ENCODE measurements around the gene JAZF1.

Gene JAZF1

DNA sequence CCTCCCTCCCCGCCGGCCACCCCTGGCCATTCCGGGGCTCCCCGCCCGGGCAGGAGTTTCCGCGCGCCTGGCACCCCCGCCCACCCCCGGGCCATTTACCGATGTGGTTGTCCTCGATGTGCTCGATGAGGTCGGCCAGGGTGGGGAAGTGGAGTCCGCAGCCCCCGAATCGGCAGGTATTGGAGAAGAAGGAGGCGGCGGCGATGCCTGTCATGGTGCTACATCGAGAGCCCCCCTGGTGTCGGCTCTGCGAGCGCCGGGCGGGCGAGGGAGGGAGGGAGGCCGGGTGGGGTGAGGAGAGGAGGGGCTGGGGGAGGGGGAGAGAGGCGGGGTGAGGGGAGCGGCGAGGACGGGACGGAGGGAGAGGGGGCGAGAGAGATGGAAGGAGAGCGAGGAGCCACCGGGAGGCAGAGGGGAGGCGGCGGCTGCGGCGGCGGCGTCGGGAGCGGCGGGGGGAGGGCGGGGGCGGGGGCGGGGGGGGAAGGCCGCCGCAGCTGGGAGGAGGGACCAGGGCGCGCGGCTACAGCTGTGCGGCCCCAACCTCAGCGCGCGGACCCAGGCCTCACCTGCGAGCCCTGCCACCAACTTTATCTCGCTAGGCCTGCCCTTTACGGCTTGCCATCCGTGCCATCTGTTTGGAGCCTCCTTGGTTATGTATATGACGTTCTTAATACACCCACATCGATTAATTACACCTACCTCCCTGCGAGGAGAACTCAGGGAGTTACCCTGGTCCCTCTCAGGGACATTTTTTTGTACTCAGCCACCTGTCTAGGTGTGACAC lies at the start of gene JAZF1:
TSS of gene JAZF1 (minus strand) at position 432 of the 784 bp plus-strand sequence.
- peak; percentile 8 to 24 for DNase-seq (ENCODE audit: low read depth in 2 of 2)

DNA sequence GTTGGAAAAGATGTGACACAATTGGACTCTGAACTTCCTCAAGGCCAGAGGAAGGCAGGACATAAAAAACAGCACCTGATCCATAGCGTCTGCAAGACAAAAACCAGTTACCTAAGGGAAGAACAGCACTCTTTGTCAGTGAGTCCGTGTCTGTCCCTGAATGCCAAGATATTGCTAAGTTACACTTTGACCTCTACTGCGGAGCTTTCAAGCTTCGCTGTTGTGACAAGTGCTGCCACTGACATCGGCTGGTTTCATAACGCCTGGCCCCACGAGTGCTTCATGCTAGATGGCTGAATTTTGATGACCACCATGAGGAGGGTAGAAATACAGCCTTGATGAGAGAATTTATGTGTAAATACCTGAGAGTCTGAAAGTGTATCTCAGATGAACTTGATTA lies 49.7 kb upstream of the JAZF1 start:
- no peak for DNase-seq (ENCODE audit: low read depth in 2 of 2)

DNA sequence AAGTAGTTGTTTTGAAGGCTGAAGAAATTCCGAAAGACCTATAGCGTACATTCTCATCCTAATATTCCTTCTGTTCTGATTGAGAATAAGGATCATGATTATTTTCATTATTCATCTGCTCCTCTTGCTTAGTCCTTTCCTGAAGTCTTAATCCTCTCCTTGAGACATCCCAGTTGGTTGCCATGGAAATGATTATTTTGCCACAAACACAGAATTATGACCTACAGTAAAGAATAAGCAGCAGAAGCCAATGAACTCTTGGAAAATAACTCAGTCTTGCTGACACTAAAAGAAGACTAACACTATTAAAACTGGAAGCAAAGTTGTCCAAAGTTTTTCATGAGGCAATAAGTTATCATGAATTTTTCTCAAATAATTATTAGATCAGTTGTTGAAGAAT lies 47.8 kb upstream of the JAZF1 start:
- DNase-seq (ENCODE audit: low read depth in 2 of 2): no peak

DNA sequence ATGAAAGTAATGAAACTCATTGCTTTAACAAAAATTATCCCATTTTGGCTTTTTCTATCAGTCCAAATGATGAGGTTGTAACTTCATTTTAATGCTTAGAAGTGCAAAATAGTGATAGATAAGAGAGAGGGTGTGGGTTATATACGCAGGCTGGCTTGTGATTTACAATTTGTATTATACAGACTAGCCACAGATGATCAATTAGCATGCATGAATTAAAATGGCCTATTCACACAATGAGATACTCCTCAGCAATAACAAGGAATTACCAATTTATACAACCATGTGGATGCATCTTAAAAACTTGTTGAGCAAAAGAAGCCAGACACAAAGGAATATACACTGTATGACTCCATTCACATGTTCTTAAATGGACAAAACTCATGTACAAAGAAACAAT lies 45.4 kb upstream of the JAZF1 start:
- no peak for DNase-seq (ENCODE audit: low read depth in 2 of 2)

DNA sequence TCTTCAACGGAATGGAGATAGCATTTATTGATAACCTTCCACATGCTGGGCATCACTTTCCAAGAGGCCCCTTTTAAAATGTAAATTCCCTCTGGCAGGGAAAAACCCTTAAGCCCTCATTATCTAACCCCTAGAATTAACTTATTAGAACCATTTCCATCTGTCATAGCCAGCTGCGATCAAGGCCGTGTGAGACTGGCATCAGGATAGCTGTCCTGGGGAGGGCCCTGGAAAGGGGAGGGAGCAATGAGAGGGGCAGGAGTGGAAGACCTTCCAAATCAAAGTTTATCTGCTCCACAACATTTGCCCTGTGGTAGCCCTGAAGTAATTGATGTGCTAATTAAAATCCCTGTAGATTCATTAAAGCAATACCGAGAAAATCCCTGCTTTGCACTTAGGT lies 45.0 kb upstream of the JAZF1 start:
- no peak for DNase-seq (ENCODE audit: low read depth in 2 of 2)

DNA sequence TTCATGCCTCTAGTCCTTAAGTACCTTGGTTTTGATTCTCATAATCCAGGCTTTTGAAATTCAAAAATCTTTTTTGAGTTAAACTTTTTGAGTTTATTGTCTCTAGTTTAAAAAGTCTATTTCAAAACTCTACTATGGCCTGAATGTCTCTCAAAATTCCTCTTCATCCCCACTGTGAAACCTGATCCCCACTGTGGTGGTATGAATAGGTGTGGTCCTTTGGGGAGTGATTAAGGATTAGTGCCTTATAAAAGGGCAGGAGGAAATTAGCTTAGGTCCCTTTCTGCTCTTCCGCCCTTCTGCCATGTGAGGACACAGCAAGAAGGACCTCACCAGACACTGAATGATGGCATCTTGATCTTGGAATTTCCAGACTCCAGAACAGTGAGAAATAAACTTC lies 44.1 kb upstream of the JAZF1 start:
- DNase-seq (ENCODE audit: low read depth in 2 of 2): no peak

DNA sequence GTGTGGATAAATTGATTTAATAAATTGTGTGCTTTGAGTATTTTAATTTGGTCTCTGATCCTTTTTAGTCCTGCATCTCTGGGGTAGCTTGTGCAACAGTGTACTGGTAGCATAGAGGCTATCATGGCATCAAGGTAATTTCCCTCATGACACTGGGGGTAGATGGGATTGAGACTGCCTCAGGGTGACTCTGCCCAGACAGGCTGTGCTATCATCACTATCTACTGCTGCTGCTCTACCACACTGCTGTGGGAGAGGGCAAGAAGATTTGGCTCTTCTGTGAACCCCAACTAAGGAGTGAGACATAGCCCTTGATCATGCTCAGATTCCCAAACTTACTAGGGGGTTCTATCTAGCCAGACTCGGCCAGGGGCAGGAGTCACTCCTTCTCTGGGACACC lies 43.6 kb upstream of the JAZF1 start:
- DNase-seq (ENCODE audit: low read depth in 2 of 2): no peak

DNA sequence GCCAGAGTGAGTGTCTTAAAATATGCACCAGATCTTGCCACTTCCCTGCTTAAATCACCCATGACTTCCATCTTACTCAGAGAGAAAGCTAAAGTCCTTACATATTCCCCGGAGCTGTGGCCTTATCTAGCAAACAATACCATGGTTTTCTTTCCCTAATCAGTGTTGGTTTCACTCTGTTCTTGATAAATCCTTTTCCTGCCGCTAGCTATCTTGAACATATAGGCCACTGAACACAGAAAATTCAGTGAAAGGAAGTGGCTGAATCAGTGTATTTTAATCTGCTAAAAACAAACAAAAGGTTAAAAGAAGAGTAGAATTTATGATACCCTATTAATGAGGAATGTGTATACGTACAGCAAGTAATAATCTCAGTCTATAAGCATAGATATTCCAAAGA lies 42.0 kb upstream of the JAZF1 start:
- no peak for DNase-seq (ENCODE audit: low read depth in 2 of 2)

DNA sequence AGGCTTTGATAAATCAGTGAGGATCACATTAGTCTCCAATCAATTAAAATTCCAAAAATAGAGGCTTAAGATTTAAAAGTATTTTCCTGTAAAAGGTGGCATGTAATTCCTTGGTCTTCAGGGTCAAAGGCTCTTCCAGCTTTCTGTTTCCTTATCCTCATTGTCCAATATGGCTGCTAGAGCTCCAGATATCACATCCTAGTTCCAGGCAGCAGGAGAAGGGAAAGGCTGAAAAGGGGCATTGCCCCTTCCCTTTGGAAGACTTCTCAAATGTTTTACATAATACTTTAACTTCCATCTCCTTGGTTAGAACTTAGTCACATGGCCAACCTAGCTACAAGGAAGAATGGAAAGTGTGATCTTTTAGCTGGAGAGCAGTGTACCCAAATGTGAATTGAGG lies 39.2 kb upstream of the JAZF1 start:
- no peak for DNase-seq (ENCODE audit: low read depth in 2 of 2)

DNA sequence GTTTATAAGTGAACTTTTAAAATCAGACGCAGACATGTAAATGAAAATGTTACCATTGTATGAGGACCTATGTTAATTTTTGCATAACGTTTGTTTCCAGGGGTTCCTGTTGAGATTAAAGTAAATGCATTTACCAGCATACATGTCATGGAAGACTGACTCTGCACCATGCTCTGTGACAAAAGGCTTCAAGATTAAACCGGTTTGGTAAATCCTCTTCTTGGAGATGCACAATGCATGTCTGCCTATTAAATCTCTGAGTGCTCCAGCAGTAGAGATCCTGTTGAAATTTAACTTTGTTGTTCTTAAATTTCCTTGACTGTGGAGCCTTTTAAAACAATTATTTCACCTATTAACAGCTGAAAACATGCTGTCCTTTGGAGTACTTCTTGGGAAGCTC lies 36.5 kb upstream of the JAZF1 start:
- no peak for DNase-seq (ENCODE audit: low read depth in 2 of 2)

DNA sequence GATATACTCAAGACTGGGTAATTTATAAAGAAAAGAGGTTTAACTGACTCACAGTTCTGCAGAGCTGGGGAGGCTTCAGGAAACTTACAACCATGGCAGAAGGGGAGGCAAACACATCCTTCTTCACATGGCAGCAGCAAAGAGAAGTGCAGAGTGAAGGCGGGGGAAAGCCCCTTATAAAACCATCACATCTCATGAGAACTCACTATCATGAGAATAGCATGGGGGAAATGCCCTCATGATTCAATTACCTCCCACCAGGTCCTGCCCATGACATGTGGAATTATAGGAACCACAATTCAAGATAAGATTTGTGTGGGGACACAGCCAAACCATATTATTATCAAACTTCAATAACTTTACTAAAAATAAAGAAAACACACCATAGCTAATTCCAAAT lies 30.4 kb upstream of the JAZF1 start:
- DNase-seq (ENCODE audit: low read depth in 2 of 2): peak in 1 of 2 experiments; percentile 8

DNA sequence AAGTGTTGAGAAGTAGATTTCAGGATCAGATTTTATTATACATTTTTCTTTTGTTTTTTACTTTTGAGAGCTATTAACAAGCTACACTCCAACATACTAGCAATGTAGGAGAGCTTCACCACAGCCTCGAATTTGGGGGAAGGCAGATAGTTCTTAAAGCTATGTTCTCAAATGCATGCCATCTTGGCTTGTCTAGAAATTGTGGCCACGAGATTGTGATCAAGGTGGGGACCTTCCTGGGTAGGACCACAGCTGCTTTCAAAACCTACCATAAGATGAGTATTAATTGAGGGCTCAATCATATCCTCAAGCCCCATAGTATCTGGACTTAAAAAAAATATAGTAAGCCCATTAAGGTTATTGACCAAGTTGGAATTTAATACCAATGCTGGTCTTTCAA lies 27.9 kb upstream of the JAZF1 start:
- no peak for DNase-seq (ENCODE audit: low read depth in 2 of 2)

DNA sequence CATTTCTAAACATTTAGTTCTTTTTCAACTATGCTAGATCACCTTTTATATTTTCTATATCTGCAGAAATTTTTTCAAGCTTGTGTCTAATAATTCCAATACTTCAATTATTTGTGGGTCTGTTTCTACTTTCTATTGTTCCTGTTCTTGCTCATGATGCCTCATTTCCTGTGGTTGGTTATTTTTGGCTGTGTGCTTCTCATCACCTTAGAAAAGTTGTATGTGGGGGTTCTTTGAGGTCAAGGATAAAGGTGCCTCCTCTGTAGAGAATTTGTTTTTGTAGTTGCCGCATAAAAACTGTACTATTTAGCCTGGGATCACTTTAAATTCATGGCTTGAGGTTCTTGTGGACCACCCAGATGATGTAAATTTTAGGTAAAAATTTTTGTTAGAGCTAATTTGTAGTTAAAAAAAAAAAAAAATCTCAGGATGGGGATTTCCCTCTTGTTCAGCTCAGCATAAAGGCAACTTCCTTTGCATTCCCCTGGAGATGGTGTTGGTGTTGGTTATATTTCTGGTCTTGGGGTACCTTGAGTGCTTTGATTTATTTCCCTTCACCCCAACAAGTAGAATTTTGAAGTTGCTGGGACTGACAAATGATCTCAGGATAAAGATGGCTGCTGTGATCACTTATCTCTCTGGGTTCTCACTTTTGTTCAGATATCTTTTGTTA lies 27.0 kb upstream of the JAZF1 start:
- DNase-seq (ENCODE audit: low read depth in 2 of 2): no peak

DNA sequence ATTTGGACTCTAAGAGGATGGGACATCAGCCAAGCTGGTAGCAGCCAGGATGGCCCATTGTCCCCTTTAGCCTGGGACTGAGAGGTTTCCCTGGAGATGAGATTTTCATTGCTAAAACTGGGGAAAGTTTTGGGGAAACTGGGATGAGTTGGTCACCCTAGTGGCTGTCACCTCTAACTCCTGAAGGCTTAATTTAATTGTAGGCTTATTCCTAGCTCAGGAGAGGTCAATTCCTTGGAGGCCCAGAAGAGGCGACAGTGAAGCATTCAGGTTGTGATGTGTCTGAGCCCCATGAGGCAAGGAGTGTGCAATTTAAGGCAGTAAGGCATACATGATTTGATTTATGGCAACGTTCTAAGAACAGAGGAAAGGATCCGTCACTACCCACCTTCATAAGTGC lies 24.9 kb upstream of the JAZF1 start:
- DNase-seq (ENCODE audit: low read depth in 2 of 2): no peak

DNA sequence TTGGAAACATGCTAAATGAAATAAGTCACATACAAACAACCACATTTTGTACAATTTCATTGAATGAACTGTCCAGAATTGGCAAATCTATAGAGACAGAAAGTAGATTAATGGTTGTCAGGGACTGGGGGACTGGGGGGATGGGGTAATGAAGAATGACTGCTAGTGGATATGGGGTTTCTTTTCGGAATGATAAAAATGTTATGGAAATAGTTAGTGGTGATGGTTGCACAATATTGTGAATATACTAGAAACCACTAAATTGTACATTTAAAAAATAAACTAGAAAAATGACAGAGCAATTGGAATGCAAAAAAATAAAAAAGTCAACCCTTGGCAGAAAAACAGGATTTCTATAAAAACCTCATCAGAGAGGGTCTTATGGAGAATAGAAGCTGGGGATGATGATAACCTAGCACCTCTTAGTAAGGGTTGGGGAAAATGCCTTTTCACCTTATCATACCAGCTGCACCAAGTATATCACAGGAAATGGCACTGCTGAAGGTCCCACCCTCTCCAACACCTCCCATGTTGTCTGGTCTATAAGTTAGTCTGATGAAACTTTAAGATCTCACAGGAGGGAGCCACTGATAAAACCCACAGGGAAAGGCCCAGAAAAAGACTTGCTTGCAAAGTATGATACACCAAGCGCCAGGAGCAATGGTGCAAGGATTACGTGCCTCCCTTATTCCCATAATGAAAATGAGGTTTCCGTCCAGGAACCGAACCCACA lies 23.1 kb upstream of the JAZF1 start:
- DNase-seq (ENCODE audit: low read depth in 2 of 2): no peak

DNA sequence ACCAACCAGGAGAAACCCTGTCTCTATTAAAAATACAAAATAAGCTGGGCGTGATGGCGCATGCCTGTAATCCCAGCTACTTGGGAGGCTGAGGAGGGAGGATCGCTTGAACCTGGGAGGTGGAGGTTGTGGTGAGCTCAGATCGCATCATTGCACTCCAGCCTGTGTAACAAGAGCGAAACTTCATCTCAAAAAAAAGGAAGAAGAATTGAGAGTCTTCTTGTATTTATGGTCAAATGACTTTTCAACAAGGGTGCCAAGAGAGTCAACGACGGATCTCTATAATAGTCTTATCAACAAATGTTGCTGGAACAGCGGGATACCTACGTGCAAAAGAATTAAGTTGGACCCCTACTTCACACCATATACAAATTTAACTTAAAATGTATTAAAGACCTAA lies 21.6 kb upstream of the JAZF1 start:
- no peak for DNase-seq (ENCODE audit: low read depth in 2 of 2)

DNA sequence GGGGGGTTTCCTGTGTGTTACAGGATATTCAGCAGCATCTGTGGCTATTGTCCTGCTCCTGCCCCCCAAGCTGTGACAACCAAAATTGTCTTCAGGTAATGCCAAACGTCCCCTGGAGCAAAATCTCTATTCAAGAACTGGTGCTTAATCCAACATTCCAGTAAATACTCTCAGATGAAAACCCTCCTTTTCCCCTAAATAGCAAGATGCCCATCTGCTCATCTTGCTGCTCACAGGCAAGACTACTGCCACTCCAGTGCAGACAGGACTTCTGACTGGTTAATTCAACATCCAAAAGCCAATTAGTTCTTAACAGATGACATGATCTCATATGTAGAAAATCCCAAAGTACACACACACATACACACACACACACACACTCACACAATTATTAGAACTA lies 20.5 kb upstream of the JAZF1 start:
- DNase-seq (ENCODE audit: low read depth in 2 of 2): no peak

DNA sequence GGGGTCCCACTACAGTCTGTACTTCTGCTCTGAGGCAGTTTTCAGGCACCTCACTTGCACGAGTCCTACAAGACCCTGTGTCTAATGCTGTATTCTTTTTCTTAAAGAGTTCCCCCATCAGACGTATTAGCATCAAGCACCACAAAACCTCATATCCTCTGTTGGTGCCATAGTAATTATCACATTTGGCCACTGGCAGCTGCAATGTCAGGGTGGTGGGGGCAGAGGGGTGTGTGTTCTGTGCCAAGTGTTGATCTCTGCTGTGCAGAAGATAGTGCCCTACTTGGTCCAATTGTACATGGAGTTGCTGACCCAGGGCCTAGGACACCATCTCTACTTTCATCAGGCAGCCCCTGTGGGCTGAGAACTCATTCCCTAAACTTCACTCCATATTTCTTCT lies 20.0 kb upstream of the JAZF1 start:
- no peak for DNase-seq (ENCODE audit: low read depth in 2 of 2)

DNA sequence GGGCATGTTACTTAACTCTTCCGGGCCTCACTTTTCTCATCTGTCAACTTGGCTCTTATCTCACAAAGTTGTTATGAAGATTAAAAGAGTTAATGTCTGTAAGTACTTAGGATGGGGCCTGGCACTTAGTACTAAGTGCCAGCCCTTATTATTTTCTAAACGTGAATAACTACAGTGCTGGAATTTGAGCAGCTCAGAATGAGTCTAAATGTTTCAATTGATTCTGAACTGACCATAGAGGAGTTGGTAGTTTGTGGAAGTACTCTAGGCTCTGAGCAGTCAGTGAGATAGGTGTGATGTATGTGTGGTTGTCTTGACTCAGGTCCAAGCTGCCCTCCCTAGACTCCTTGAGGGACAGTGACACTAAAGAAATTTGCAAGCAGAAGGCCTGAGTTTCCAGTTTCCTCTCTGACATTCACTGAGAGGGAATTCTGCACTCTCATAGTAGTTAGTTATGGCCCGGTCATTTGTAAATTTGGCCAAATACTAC lies 18.5 kb upstream of the JAZF1 start:
- no peak for DNase-seq (ENCODE audit: low read depth in 2 of 2)

DNA sequence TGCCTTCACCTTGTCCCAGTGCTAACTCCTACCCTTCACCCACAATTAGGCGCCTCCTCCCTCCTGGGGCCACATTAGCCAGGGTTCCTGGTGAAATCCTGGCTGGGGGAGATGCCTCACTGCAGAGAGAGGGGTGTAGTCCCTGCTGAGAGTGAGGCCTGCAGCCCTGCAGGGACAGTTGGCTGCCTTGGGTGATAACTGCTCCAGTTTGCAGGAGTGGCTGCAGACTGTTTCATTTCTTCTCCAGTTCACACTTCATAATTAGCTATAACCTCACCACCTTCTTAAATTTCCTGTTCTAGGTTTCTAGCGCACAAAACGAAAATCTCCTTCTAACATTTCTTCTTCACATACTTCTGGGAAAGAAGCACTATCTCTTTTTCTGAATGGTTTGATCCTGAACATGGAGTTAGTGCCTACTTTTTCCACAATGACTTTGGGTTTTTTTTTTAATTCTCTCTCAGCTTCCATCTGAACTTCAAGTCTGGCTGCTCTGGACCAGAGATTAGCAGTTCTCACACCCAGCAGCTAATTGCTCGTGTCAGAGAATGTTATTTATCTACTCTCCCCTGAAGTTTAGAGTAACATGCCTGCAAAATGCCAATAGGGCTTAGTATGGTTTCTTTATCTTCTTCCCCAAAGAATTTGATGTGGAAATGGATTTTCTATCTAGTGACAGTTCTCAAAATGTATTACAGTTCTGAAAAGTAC lies 15.5 kb upstream of the JAZF1 start:
- no peak for DNase-seq (ENCODE audit: low read depth in 2 of 2)

DNA sequence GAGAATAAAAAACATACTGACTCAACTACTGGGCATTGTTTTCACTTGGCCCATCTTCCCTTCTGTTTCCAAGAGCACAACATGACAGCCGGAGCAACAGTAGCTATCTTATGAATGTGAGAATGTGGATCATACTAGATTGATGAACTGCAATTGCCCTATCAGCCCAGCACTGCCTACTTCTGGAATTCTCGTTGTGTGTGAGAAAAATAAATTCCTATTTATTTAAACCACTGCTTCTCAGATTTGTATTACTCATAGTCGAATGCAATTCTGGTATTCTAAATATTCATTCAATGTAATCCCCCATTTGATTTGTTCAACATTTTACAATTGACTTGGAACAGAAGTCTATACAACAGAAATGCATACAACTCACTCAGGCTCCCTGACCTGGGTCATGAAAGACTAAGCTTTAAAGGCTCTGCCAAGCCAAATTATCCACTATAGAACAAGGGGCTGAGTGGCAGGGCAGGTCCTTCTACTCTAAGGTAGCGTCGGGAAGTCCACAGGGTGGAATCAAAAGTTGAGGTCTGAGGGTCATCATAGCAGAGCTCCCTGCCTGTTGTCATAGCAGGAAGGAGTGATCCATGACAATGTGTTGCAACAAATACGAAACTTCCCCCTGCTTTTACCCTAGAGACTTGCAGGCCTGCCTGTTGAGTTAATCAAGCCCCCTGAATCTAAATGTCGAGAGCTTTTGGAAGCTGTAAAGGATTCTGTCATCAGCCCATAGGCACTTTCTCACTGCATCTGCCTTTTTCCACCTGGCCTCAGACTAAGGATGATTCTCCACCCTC lies 12.4 kb upstream of the JAZF1 start:
- DNase-seq (ENCODE audit: low read depth in 2 of 2): no peak
